ENCODE data around the gene EIF4A3.

The EIF4A3 gene

DNA sequence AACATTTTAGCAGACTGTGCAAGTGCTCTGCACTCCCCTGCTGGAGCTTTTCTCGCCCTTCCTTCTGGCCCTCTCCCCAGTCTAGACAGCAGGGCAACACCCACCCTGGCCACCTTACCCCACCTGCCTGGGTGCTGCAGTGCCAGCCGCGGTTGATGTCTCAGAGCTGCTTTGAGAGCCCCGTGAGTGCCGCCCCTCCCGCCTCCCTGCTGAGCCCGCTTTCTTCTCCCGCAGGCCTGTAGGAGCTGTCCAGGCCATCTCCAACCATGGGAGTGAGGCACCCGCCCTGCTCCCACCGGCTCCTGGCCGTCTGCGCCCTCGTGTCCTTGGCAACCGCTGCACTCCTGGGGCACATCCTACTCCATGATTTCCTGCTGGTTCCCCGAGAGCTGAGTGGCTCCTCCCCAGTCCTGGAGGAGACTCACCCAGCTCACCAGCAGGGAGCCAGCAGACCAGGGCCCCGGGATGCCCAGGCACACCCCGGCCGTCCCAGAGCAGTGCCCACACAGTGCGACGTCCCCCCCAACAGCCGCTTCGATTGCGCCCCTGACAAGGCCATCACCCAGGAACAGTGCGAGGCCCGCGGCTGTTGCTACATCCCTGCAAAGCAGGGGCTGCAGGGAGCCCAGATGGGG lies 42.5 kb downstream of the EIF4A3 start:
- Histone ChIP-seq H3K9me3 (ENCODE audit: low read length) (no peaks in the 10 kb centered on the region), H3K4me1 (ENCODE audit: insufficient read depth, low read length) (peaks cover 25% of the 10 kb centered on the region)

DNA sequence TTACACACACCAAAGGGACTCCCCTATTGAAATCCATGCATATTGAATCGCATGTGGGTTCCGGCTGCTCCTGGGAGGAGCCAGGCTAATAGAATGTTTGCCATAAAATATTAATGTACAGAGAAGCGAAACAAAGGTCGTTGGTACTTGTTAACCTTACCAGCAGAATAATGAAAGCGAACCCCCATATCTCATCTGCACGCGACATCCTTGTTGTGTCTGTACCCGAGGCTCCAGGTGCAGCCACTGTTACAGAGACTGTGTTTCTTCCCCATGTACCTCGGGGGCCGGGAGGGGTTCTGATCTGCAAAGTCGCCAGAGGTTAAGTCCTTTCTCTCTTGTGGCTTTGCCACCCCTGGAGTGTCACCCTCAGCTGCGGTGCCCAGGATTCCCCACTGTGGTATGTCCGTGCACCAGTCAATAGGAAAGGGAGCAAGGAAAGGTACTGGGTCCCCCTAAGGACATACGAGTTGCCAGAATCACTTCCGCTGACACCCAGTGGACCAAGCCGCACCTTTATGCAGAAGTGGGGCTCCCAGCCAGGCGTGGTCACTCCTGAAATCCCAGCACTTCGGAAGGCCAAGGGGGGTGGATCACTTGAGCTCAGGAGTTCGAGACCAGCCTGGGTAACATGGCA lies 43.4 kb downstream of the EIF4A3 start:
- Histone ChIP-seq H3K4me3 (ENCODE audit: low read length) (no peak overlapping the region), H3K36me3 (ENCODE audit: insufficient read depth, low read length) (no peaks in the 10 kb centered on the region), H3K27me3 (ENCODE audit: insufficient read depth, low read length) (no peaks in the 10 kb centered on the region), H2AFZ (ENCODE audit: low read depth, low read length) (no peak overlapping the region), H3K9me3 (ENCODE audit: low read length) (no peaks in the 10 kb centered on the region), H3K4me1 (ENCODE audit: insufficient read depth, low read length) (peaks cover 25% of the 10 kb centered on the region)

More for the DNA sequence above, 42.5 kb downstream of the EIF4A3 start:
- no peak overlapping the region for H2AFZ ChIP-seq (ENCODE audit: low read depth, low read length)
- no peaks in the 10 kb centered on the region for H3K36me3 ChIP-seq (ENCODE audit: insufficient read depth, low read length)
- H3K4me3 ChIP-seq (ENCODE audit: low read length) = no peak overlapping the region
- no peaks in the 10 kb centered on the region for H3K27me3 ChIP-seq (ENCODE audit: insufficient read depth, low read length)

DNA sequence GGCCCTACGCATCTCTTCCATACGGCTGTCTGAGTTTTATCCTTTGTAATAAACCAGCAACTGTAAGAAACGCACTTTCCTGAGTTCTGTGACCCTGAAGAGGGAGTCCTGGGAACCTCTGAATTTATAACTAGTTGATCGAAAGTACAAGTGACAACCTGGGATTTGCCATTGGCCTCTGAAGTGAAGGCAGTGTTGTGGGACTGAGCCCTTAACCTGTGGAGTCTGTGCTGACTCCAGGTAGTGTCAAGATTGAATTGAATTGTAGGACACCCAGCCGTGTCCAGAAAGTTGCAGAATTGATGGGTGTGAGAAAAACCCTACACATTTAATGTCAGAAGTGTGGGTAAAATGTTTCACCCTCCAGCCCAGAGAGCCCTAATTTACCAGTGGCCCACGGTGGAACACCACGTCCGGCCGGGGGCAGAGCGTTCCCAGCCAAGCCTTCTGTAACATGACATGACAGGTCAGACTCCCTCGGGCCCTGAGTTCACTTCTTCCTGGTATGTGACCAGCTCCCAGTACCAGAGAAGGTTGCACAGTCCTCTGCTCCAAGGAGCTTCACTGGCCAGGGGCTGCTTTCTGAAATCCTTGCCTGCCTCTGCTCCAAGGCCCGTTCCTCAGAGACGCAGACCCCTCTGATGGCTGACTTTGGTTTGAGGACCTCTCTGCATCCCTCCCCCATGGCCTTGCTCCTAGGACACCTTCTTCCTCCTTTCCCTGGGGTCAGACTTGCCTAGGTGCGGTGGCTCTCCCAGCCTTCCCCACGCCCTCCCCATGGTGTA lies 44.1 kb downstream of the EIF4A3 start:
- Histone ChIP-seq H2AFZ (ENCODE audit: low read depth, low read length) (no peak overlapping the region), H3K4me1 (ENCODE audit: insufficient read depth, low read length) (peaks cover 25% of the 10 kb centered on the region), H3K27me3 (ENCODE audit: insufficient read depth, low read length) (no peaks in the 10 kb centered on the region), H3K36me3 (ENCODE audit: insufficient read depth, low read length) (no peaks in the 10 kb centered on the region), H3K4me3 (ENCODE audit: low read length) (peak overlapping the region; percentile 62), H3K9me3 (ENCODE audit: low read length) (no peaks in the 10 kb centered on the region)

DNA sequence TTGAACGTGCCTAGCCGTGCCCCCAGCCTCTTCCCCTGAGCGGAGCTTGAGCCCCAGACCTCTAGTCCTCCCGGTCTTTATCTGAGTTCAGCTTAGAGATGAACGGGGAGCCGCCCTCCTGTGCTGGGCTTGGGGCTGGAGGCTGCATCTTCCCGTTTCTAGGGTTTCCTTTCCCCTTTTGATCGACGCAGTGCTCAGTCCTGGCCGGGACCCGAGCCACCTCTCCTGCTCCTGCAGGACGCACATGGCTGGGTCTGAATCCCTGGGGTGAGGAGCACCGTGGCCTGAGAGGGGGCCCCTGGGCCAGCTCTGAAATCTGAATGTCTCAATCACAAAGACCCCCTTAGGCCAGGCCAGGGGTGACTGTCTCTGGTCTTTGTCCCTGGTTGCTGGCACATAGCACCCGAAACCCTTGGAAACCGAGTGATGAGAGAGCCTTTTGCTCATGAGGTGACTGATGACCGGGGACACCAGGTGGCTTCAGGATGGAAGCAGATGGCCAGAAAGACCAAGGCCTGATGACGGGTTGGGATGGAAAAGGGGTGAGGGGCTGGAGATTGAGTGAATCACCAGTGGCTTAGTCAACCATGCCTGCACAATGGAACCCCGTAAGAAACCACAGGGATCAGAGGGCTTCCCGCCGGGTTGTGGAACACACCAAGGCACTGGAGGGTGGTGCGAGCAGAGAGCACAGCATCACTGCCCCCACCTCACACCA lies 44.8 kb downstream of the EIF4A3 start:
- H3K9me3 ChIP-seq (ENCODE audit: low read length) = no peaks in the 10 kb centered on the region
- H3K4me1 ChIP-seq (ENCODE audit: insufficient read depth, low read length) = peaks cover 25% of the 10 kb centered on the region
- H3K27me3 ChIP-seq (ENCODE audit: insufficient read depth, low read length) = no peaks in the 10 kb centered on the region
- H2AFZ ChIP-seq (ENCODE audit: low read depth, low read length) = peak overlapping the region; percentile 59
- H3K36me3 ChIP-seq (ENCODE audit: insufficient read depth, low read length) = no peaks in the 10 kb centered on the region
- H3K4me3 ChIP-seq (ENCODE audit: low read length) = peak overlapping the region; percentile 62

DNA sequence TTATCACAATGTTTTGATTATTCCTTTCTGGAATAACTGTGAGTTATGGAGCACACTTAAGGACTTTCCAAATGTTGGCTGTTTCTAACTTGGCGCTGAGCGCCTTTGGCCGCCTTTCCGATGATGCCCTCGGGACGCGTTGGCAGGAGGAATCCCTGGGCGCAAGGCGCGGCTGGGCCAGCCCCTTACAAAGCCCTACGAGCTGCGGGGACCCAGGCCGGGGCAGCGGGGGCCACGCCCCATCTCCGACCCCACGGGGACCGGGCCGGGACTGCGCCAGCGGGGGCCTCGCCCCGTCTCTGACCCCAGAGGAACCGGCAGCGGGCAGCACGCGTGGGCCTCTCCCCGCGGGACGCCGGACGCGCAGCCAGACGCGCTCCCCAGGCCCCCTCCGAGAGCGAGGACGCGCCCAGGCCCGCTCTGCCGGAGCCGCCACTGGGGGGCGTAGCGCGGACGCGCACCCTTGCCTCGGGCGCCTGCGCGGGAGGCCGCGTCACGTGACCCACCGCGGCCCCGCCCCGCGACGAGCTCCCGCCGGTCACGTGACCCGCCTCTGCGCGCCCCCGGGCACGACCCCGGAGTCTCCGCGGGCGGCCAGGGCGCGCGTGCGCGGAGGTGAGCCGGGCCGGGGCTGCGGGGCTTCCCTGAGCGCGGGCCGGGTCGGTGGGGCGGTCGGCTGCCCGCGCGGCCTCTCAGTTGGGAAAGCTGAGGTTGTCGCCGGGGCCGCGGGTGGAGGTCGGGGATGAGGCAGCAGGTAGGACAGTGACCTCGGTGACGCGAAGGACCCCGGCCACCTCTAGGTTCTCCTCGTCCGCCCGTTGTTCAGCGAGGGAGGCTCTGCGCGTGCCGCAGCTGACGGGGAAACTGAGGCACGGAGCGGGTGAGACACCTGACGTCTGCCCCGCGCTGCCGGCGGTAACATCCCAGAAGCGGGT lies 45.6 kb downstream of the EIF4A3 start, which contains the start of gene GAA:
GAA (plus strand) TSS at position 571 of the 935 bp plus-strand sequence. CDS start 3,006 bp downstream, outside the sequence.
- Histone ChIP-seq H3K4me3 (ENCODE audit: low read length) (peak within 1 kb of the TSS; percentile 62), H3K36me3 (ENCODE audit: insufficient read depth, low read length) (no peaks in the 10 kb centered on the region), H3K9me3 (ENCODE audit: low read length) (no peaks in the 10 kb centered on the region), H2AFZ (ENCODE audit: low read depth, low read length) (peak within 1 kb of the TSS; percentile 90), H3K27me3 (ENCODE audit: insufficient read depth, low read length) (no peaks in the 10 kb centered on the region), H3K4me1 (ENCODE audit: insufficient read depth, low read length) (peaks cover 25% of the 10 kb centered on the region)

DNA sequence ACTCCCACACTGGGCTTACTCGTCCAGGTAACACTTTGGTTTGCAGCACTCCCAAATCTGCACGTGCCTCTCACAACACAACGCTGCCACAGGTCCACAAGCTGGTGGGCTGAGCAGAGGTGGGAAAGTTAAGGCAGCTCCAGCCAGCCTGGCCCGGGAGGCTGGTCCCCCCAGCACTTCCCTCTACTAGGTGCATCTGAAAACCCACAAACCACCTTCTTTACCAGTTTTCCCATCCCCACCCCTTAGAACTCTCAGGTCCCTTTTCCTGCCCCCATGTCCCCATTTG lies 46.9 kb downstream of the EIF4A3 start:
- Histone ChIP-seq H3K36me3 (ENCODE audit: insufficient read depth, low read length) (no peaks in the 10 kb centered on the region), H3K9me3 (ENCODE audit: low read length) (no peaks in the 10 kb centered on the region), H3K4me3 (ENCODE audit: low read length) (no peak overlapping the region), H3K4me1 (ENCODE audit: insufficient read depth, low read length) (peaks cover 25% of the 10 kb centered on the region), H2AFZ (ENCODE audit: low read depth, low read length) (no peak overlapping the region), H3K27me3 (ENCODE audit: insufficient read depth, low read length) (no peaks in the 10 kb centered on the region)

GRCh38 chr17:80099291-80100034 lies 47.5 kb downstream of the EIF4A3 start:
- no peaks in the 10 kb centered on the region for H3K9me3 ChIP-seq (ENCODE audit: low read length)
- peaks cover 25% of the 10 kb centered on the region for H3K4me1 ChIP-seq (ENCODE audit: insufficient read depth, low read length)
- no peaks in the 10 kb centered on the region for H3K36me3 ChIP-seq (ENCODE audit: insufficient read depth, low read length)
- H3K27me3 ChIP-seq (ENCODE audit: insufficient read depth, low read length) = no peaks in the 10 kb centered on the region
- no peak overlapping the region for H3K4me3 ChIP-seq (ENCODE audit: low read length)
- H2AFZ ChIP-seq (ENCODE audit: low read depth, low read length) = no peak overlapping the region

DNA sequence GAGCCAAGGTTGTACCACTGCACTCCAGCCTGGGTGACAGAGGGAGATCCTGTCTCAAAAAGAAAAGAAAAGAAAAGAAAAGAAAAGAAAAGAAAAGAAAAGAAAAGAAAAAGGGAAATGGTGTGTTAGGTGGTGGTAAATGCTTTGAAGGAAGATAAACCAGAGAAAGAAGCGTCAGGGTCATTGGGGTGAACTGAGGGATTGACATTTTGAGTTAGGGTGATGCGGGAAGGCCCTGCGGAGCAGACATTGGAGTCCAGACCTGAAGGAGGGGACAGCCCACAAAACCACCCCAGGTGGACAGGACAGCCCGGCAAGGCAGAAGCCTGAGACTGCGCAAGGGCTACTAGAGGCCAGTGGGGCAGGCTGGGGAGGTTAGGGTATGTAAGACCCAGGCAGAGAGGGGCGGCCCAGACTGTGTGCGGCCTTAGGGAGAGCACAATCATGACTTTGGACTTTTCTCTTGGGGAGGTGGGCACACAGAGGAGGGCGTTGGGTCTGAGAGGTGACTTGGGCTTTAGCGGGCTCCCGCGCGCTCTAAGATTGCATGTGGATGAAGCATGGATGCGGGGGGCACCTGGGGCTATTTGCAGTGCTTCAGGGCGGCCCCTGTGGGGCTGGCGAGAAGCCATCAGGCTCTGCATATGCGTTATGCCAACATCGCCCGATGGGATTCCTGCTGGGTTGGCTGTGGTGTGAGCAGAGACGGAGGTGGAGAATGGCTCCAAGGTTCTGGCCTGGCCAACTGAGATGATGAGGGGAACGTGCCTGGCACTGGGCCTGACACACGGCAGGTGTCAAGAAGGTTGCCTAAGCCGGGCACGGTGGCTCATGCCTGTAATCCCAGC lies 48.9 kb downstream of the EIF4A3 start:
- Histone ChIP-seq H3K27me3 (ENCODE audit: insufficient read depth, low read length) (no peaks in the 10 kb centered on the region), H2AFZ (ENCODE audit: low read depth, low read length) (no peak overlapping the region), H3K36me3 (ENCODE audit: insufficient read depth, low read length) (no peaks in the 10 kb centered on the region), H3K9me3 (ENCODE audit: low read length) (no peaks in the 10 kb centered on the region), H3K4me3 (ENCODE audit: low read length) (no peak overlapping the region), H3K4me1 (ENCODE audit: insufficient read depth, low read length) (peaks cover 21% of the 10 kb centered on the region)

- no peaks in the 10 kb centered on the region for H3K36me3 ChIP-seq (ENCODE audit: insufficient read depth, low read length)
- H3K9me3 ChIP-seq (ENCODE audit: low read length) = no peaks in the 10 kb centered on the region
- H2AFZ ChIP-seq (ENCODE audit: low read depth, low read length) = no peak overlapping the region
- H3K27me3 ChIP-seq (ENCODE audit: insufficient read depth, low read length) = no peaks in the 10 kb centered on the region
- H3K4me3 ChIP-seq (ENCODE audit: low read length) = no peak overlapping the region
- H3K4me1 ChIP-seq (ENCODE audit: insufficient read depth, low read length) = peaks cover 12% of the 10 kb centered on the region
Measured at GRCh38 chr17:80097127-80097621, 49.8 kb downstream of the EIF4A3 start.

DNA sequence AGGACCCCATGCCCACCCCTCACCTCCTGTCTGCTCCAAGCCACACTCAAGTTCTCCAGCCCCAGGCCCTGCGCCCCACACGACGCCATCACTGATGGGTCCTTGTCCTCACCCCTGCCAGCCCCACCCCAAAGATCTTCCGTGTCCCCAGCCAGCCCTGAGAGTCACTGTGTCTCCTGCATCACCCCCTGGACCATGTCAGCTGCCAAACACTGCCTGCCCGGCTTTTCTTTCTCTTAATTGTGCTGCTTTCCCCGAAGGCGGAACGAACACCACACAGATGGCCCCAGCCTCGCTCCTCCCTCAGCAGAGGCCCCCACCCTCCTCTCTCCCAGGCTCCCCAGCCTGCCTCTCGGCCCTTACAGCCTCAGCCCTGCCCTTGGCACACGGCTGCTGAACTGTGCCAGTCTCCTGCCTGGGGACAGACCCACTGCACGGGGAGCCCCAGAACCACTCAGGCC lies 50.3 kb downstream of the EIF4A3 start:
- H3K27me3 ChIP-seq (ENCODE audit: insufficient read depth, low read length) = no peaks in the 10 kb centered on the region
- H2AFZ ChIP-seq (ENCODE audit: low read depth, low read length) = no peak overlapping the region
- H3K9me3 ChIP-seq (ENCODE audit: low read length) = no peaks in the 10 kb centered on the region
- no peaks in the 10 kb centered on the region for H3K36me3 ChIP-seq (ENCODE audit: insufficient read depth, low read length)
- H3K4me1 ChIP-seq (ENCODE audit: insufficient read depth, low read length) = peaks cover 6% of the 10 kb centered on the region
- H3K4me3 ChIP-seq (ENCODE audit: low read length) = no peak overlapping the region

- Histone ChIP-seq H3K4me3 (ENCODE audit: low read length) (no peak overlapping the region), H2AFZ (ENCODE audit: low read depth, low read length) (no peak overlapping the region), H3K27me3 (ENCODE audit: insufficient read depth, low read length) (no peaks in the 10 kb centered on the region), H3K9me3 (ENCODE audit: low read length) (no peaks in the 10 kb centered on the region), H3K4me1 (ENCODE audit: insufficient read depth, low read length) (peaks cover 5% of the 10 kb centered on the region), H3K36me3 (ENCODE audit: insufficient read depth, low read length) (no peaks in the 10 kb centered on the region)
Measured at GRCh38 chr17:80095844-80096475, 51.0 kb downstream of the EIF4A3 start.

Measured in neuron (in vitro differentiated cells).